NCI-H146 treated with DMSO at 0.1 percent for 48 hours (cell line): ENCODE data around the gene MOSPD3.
"Not testable (repeated sequence)": the region's sequence is repeated elsewhere in the genome, so short reads cannot be mapped to it uniquely, and the experiment has no call there.

Experiments used
- DNase-seq: peaks from one replicate; lab custom pipeline; 2025; ENCODE audit not compliant: unreplicated experiment; lab: John Stamatoyannopoulos, UW

MOSPD3 gene

GRCh38 chr7:100611983-100612729 lies at the start of gene MOSPD3:
Gene MOSPD3 (plus strand): TSS chr7:100612540. CDS start chr7:100612792, 252 bp downstream.
- DNase-seq, result peak; percentile 98

GRCh38 chr7:100563100-100563564 lies 49.2 kb upstream of the MOSPD3 start:
- DNase-seq, result no peak

GRCh38 chr7:100563809-100564400 lies 48.4 kb upstream of the MOSPD3 start:
- no peak for DNase-seq

- DNase-seq, result not testable (repeated sequence)
Measured at GRCh38 chr7:100564405-100564804, 47.9 kb upstream of the MOSPD3 start.

- no peak for DNase-seq
Measured at GRCh38 chr7:100565133-100565571, 47.2 kb upstream of the MOSPD3 start.

- DNase-seq, result no peak
Measured at GRCh38 chr7:100566018-100566531, 46.3 kb upstream of the MOSPD3 start.

GRCh38 chr7:100567031-100567730 lies 45.2 kb upstream of the MOSPD3 start:
- DNase-seq, result no peak

- no peak for DNase-seq
Measured at GRCh38 chr7:100567751-100568175, 44.6 kb upstream of the MOSPD3 start.

- DNase-seq, result no peak
Measured at GRCh38 chr7:100568176-100568895, 44.0 kb upstream of the MOSPD3 start.

- peak; percentile 31 for DNase-seq
Measured at GRCh38 chr7:100568896-100569844, 43.2 kb upstream of the MOSPD3 start.

- no peak for DNase-seq
Measured at GRCh38 chr7:100570954-100571828, 41.1 kb upstream of the MOSPD3 start.

- no peak for DNase-seq
Measured at GRCh38 chr7:100571829-100572116, 40.6 kb upstream of the MOSPD3 start.

- no peak for DNase-seq
Measured at GRCh38 chr7:100572281-100572948, 39.9 kb upstream of the MOSPD3 start.

- no peak for DNase-seq
Measured at GRCh38 chr7:100572949-100573675, 39.2 kb upstream of the MOSPD3 start.

- no peak for DNase-seq
Measured at GRCh38 chr7:100573691-100574361, 38.5 kb upstream of the MOSPD3 start, which contains the start of gene SAP25. Gene SAP25 (minus strand): TSS chr7:100573900. CDS start chr7:100573742, 158 bp downstream.

- no peak for DNase-seq
Measured at GRCh38 chr7:100574362-100575205, 37.8 kb upstream of the MOSPD3 start.
